Stimulated activated CD8-positive, alpha-beta memory T cell treated with anti-CD3 and anti-CD28 coated beads, Interleukin-7, amount 100 ng/mL, for 48 hours (primary cell): ENCODE measurements around the gene AGAP1.
"Not testable (repeated sequence)": the region's sequence is repeated elsewhere in the genome, so short reads cannot be mapped to it uniquely, and the experiment has no call there.

Experiments used
- DNase-seq, 2 donors: peaks; one replicate each; pipeline ENCODE4 v3.0.0-alpha.2; 2020; ENCODE audit warnings: low read depth in 1 of 2; ENCODE audit errors: extremely low read depth in 1 of 2

Gene AGAP1

GRCh38 chr2:235584638-235585007, 90.8 kb downstream of the AGAP1 start:
- DNase-seq, result no peak

- DNase-seq, result no peak
These were observed 93.4 kb downstream of the AGAP1 start for GRCh38 chr2:235587202-235587601.

DNA sequence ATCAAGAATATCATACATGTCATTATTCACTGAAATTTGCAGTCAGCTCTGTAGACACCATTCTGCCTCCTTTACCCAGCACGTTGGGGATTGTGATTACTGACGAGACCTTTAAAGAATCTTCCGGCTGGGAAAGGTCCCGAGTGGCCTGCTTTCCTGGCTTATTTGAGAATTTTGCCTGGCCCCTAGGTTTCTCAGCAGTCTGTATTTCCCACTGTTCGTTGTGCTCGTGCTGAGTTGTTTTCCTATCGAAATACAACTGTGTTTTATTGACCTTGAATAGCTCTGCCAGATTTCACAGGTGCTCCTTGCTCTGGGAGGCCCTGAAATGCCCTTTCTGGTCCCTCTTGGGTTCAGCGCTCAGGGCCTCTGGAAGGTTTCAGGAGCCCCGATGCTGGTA, 94.9 kb downstream of the AGAP1 start:
- DNase-seq, result no peak

DNA sequence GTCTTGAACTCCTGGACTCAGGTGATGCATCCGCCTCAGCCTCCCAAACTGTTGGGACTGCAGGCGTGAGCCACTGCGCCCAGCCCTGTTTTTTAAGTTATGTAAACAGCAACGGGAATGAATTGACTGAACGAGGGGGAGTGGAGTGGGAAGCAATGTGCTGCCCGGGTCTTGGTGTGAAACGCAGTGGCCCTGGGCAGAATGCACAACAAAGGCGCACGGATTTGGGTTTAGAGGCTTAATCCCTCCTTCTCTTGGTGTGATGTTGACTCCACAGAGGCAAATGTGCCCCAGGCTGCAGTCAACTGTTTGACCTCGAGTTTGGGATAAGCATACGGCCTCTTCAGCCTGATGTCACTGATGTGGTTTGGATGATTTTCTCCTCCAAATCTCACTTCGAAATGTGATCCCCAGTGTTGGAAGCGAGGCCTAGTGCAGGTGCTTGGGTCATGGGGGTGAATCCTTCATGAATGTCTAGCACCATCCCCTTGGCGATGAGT, 97.4 kb downstream of the AGAP1 start:
- DNase-seq, result no peak

GRCh38 chr2:235591921-235592320, 98.1 kb downstream of the AGAP1 start:
- no peak for DNase-seq

GRCh38 chr2:235592430-235592829, 98.6 kb downstream of the AGAP1 start:
- DNase-seq, result no peak

GRCh38 chr2:235592836-235593235, 99.0 kb downstream of the AGAP1 start:
- DNase-seq, result no peak

DNA sequence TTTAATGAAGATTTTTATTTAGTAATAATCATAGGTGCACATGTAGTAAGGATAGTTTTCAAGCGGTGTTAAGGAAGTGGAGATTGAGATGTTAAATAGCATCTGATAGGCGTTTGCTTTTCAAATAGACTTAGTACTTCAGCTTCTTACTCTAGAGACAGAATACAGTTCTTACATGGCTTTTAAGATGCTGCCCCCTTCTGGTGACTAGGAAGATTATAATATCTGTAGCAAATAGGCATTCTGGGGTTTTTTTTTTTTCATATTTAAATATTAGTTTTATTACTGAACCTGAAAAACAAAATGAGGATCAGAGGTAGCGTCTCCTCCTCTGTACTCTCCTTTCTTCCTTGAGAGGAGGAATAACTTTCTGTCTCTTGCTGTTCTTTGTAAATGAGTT, 100.2 kb downstream of the AGAP1 start:
- DNase-seq, result no peak

DNA sequence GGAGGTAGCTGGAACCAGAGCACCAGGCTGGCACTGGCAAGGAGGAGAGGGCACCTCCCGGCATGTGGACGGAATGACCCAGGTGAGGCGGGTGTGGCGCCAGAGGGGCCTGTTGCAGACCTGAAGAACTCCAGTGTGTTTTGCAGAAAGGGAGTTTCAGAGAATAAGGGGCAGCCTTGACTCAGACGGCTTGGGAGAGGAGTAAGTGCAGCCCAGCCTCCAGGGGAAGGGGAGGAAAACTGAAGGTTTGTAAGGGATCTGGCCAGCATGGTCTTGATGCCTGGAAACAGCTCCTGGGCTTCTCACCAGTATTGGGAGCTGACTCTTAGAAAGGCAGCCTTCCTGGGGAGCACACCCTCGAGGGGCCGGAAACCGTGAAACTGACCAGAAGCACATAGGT, 101.1 kb downstream of the AGAP1 start:
- DNase-seq, result no peak

DNA sequence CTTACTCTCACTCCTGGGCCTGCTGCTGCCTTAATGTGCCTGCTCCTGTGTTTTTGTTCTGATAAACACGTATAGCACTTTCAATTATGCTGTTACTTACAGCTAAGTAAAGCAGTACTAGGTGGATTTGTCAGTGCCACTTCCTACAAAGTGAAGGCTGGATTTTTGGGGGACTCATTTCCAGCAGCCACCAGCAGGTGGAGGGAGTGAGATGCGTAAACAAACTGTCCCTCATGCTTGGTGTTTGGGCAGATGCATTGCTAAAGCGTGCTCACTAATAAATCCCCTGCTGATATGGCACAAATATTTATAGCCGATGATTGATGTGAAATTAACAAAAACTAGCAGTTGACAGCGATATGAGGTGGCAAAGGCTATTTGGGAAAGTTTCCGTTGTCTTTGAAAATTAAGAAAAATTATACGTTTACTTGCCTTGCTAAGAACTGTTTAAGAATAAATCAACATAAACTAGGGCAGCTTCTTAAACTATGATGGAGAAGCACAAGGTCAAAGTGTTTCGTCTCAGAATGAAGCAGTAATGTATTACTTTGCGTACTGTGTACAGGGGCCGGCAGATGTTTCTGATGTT, 101.7 kb downstream of the AGAP1 start:
- DNase-seq, result peak; percentile 9 to 11

DNA sequence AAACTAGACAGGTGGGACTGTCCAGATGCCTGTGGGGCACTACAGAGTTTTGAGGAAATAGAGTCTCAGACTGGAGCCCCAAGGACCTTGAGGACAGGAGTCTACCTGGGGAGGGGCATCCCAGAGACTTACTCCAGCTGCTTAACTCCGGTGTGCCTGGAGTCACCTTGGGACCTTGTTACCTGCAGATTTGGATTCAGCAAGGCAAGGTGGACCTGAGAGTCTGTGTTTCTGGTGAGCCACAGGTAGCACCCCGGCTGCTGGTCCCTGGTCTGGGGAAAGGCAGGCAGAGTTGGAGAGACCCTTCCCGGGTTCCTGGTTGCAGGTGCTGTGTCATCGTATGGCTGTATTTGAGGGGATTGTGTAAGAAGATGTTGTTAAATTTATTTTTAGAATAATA, 102.4 kb downstream of the AGAP1 start:
- DNase-seq, result no peak

- DNase-seq, result no peak
These were observed 103.3 kb downstream of the AGAP1 start for GRCh38 chr2:235597081-235597615.

DNA sequence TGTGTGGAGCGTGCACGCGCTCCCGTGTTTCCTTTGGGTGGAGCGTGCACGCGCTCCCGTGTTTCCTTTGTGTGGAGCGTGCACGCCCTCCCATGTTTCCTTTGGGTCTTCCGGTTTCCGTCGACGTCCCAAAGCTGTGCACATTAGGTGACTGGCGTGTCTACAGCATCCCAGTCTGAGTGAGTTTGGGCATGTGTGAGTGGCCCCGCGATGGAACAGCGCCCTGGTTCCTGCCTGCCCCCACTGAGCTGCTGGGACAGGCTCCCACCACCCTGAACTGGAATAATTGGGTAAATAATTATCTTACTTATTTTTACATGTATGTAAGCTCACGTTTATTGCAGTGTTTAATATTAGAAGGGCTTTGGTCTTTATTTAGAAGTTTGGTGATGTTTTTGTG, 104.2 kb downstream of the AGAP1 start:
- no peak for DNase-seq

DNA sequence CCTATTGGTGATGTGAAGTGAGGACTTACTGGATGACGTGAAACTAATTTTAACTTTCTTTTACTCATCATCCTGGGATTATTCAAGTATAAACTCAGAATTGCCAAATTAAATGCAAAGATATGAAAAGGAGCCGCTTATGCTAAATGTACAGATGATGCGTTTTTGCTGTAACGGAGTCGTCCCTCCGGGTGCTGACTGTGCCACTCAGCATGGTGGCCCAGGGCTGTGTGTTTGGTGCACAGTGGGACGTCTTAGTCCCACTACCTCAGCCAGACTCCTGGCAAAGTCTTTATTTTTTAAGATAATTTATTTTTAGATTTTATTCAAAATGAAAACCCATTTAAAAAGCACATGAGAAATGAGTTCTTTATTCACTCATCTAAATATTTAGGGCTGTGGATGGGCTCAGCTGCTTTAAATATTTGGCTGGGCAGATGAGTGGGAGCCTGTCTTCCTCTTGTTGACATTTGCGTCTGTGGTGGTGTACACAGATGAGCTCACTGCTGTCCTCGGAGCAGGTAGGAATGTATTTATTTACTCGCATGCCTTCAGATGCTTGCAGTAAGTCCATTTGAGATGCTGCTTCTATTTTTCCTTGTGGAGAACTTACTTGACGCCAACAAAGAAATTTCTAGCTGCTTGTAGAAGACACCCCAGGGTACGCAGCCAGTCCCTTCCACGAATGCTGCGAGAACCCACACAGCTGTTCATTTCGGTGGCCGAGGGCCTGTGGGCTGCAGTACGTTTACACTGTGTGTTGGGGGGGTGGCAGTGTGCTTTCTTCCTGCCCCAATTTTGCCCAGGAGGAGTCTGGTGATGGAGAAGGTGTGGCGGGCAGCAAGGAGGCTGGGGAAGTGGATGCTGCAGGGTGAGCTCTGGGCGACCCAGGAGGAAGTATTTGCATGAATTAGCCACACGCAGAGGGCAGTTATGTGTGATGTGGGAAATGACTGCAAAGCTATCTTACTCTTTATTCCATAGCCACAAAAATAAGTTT, 105.0 kb downstream of the AGAP1 start:
- DNase-seq, result no peak

DNA sequence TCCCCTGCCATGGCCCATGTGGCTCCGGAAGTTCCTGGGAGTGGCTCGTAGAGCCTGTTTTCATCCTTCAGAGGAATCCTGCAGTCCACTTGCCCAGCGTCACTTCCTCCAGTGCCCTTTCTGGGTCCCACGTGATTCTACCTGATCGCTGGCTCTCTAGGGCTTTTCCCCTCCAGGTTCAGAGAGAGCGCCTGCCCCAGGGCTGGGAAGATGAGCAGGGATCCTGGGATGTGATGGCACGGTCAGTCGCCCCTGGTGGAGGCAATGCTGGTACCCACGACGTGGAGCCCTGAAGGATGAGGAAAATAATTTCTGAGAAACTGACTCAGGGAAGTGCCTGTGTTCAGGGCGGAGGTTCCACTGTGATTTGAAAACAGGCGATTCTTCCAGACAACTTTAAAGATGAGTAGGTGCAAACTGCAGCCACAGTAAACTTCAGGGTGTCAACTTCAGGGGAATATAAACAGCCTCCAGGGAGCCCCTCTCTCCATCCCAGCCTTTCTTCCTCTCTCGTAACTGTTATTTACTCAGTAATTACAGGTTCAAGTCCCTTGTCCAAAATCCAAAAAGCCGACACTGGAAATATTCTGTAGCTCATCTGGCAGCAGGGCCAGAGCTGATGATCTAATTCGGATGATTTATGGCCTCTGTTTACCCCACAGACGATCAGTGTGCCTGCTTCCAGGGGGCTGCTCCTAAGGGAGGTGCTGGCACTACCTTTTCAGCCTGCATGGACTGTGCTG, 105.9 kb downstream of the AGAP1 start:
- no peak for DNase-seq

- no peak for DNase-seq
These were observed 106.6 kb downstream of the AGAP1 start for GRCh38 chr2:235600406-235600805.

DNA sequence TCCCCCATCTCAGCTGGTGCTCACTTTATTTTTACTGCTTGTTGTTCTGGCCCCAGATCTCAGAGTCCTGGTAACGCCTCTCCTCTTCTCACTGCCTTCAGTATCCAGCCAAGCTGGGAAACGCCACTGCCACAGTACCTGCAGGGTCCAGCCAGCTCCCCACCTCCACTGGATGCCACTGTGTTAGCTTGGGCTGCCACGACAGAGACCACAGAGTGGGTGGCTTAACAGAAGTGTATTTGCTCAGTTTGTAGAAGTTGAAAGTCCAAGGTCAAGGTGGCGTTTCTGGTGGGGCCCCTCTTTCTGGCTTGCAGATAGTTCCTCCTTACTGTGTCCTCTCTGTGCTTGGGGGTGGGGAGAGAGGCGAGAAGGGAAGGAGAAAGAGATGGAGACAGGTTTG, 107.1 kb downstream of the AGAP1 start:
- no peak for DNase-seq

DNA sequence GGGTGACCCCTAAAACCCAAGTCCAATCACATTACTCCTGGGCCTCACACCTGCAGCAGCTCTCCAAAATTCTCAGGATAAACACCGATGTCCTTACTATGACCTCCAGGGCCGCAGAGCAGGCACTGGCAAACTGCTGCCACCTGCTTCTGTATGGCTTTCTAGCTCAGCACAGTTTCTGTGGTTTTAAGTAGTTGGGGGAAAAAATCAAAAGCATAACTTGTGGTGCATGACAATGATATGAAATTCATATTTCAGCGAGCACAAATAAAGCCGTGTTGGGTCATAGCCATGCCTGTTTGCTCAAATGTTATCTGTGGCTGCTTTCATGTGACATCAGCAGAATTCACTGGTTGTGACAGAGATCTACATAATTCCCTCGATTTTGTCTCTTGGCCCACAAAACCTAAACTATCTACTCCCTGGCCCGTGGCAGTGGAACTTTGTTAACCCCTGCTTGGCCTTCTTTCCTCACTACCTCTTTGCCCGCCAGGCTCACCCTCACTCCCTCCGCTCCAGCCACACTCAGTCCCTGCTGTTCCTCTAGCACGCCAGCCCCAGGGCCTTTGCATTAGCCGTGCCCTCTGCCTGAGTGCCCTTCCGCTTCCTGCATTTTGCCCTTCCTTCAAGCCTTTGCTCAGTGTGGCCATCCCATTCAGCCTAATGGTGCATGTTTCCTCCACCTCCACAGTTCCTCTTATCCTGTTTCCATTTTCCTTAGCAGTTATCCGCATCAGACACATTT, 108.3 kb downstream of the AGAP1 start:
- DNase-seq, result no peak

- not testable (repeated sequence) for DNase-seq
These were observed 109.1 kb downstream of the AGAP1 start for GRCh38 chr2:235602971-235603370.

DNA sequence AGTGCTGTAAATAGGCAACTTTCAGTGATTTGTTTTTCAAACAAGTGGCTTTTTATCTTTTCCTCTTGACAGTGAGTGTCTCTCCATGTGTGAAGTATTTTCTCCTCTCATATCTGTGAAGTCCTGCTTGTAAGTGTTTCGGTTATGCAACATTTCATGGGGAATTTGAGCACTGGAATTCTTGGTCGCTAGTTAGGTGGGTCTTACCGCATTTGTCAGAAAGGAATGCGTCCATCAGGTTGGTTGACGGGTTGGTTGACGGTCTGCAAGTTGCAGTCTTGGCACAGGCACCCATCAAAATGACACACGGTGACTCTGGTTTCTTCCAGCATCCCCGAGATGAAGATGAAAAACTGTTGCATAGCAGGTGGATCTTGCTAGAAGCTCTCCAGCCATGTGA, 109.8 kb downstream of the AGAP1 start:
- no peak for DNase-seq
